ENCODE measurements around the gene CATSPERD.
"Not testable (repeated sequence)": the region's sequence is repeated elsewhere in the genome, so short reads cannot be mapped to it uniquely, and the experiment has no call there.

CATSPERD gene

DNA sequence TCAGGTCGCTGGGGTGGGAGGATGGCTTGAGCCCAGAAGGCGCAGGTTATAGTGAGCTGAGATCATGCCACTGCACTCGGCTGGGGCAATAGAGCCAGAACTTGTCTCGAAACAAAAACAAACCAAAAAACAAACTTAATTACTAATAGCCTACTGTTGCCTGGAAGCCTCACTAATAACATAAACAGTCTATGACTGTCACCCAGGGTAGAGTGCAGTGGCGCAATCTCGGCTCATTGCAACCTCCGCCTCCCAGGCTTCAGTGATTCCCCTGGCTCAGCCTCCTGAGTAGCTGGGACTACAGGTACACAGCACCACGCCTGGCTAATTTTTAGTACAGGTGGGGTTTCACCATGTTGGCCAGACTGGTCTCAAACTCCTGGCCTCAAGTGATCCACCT lies 18.0 kb downstream of the CATSPERD start:
- TF ChIP-seq CTCF (IDR thresholded peaks at IDR 0.05) = no peak
- H3K4me3 ChIP-seq = no peak overlapping the region
- no peaks in the 10 kb centered on the region for H3K36me3 ChIP-seq
- H3K4me1 ChIP-seq = no peaks in the 10 kb centered on the region
- peaks cover 0 to 4% of the 10 kb centered on the region in 2 donors for H3K27me3 ChIP-seq
- no peak overlapping the region for H3K27ac ChIP-seq
- no peaks in the 10 kb centered on the region for H3K9me3 ChIP-seq
- intact Hi-C loops (cut with DNase I; ENCODE audit: low total_unique reads) = no loop called here
- no peak for DNase-seq

DNA sequence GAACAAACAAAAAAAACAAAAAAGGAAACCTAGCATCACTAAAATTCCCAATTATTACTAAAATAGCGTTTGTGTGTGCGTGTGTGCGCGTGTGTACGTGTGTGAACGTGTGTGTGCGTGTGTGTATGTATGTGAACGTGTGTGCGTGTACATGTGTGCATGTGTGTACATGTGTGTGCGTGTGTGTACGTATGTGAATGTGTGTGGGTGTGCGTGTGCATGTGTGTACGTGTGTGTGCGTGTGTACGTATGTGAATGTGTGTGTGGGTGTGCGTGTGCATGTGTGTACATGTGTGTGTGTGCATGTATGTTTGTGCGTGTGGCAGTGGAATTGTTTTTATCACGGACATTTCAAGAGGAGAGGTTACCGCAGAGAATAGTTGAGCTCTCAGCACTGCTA lies 21.6 kb downstream of the CATSPERD start:
- intact Hi-C loops (cut with DNase I; ENCODE audit: low total_unique reads) = no loop called here
- no peak for DNase-seq
- TF ChIP-seq CTCF (IDR thresholded peaks at IDR 0.05) = no peak
- Histone ChIP-seq H3K9me3 (no peaks in the 10 kb centered on the region), H3K27me3 (peaks cover 0 to 19% of the 10 kb centered on the region in 2 donors), H3K27ac (no peak overlapping the region), H3K4me1 (no peaks in the 10 kb centered on the region), H3K4me3 (no peak overlapping the region), H3K36me3 (no peaks in the 10 kb centered on the region)

- H3K36me3 ChIP-seq = no peaks in the 10 kb centered on the region
- H3K4me3 ChIP-seq = no peak overlapping the region
- peaks cover 0 to 25% of the 10 kb centered on the region in 2 donors for H3K27me3 ChIP-seq
- H3K9me3 ChIP-seq = no peaks in the 10 kb centered on the region
- no peaks in the 10 kb centered on the region for H3K4me1 ChIP-seq
- no peak for DNase-seq
- intact Hi-C loops (cut with DNase I; ENCODE audit: low total_unique reads) = no loop called here
- no peak overlapping the region for H3K27ac ChIP-seq
- TF ChIP-seq CTCF (IDR thresholded peaks at IDR 0.05) = no peak
Observed at GRCh38 chr19:5743630-5744029, 23.2 kb downstream of the CATSPERD start.

- H3K9me3 ChIP-seq; intact Hi-C loops (cut with DNase I; ENCODE audit: low total_unique reads); H3K4me3 ChIP-seq; H3K27ac ChIP-seq; DNase-seq; H3K36me3 ChIP-seq; H3K4me1 ChIP-seq: not testable (repeated sequence)
- peaks cover 0 to 34% of the 10 kb centered on the region in 2 donors for H3K27me3 ChIP-seq
Observed at GRCh38 chr19:5744999-5745398, 24.6 kb downstream of the CATSPERD start.

- H3K4me1 ChIP-seq; H3K27ac ChIP-seq; H3K36me3 ChIP-seq; H3K4me3 ChIP-seq; H3K9me3 ChIP-seq; DNase-seq; intact Hi-C loops (cut with DNase I; ENCODE audit: low total_unique reads): not testable (repeated sequence)
- H3K27me3 ChIP-seq = peaks cover 0 to 37% of the 10 kb centered on the region in 2 donors
Observed at GRCh38 chr19:5748920-5749319, 28.5 kb downstream of the CATSPERD start.

DNA sequence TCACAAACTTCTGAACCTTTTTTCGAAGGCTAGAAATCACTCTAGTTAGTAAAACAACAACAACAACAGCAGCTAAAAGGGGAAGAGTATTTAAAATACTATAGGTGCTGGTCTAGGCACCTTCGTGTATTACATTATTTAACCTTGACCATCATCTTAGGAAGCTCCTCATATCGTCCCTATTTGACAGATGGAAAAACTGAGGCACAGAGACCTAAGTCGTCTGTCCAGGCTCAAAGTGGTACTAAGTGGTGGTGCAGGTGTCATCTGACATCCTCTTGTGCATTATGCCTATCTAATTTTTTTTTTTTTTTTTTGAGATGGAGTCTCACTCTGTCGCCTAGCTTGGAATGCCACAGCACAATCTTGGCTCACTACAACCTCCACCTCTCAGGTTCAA lies 29.1 kb downstream of the CATSPERD start:
- DNase-seq = no peak
- H3K27ac ChIP-seq = no peak overlapping the region
- H3K36me3 ChIP-seq = no peaks in the 10 kb centered on the region
- TF ChIP-seq CTCF (IDR thresholded peaks at IDR 0.05) = no peak
- peaks cover 0 to 37% of the 10 kb centered on the region in 2 donors for H3K27me3 ChIP-seq
- intact Hi-C loops (cut with DNase I; ENCODE audit: low total_unique reads) = no loop called here
- H3K4me1 ChIP-seq = no peaks in the 10 kb centered on the region
- H3K9me3 ChIP-seq = no peaks in the 10 kb centered on the region
- no peak overlapping the region for H3K4me3 ChIP-seq

DNA sequence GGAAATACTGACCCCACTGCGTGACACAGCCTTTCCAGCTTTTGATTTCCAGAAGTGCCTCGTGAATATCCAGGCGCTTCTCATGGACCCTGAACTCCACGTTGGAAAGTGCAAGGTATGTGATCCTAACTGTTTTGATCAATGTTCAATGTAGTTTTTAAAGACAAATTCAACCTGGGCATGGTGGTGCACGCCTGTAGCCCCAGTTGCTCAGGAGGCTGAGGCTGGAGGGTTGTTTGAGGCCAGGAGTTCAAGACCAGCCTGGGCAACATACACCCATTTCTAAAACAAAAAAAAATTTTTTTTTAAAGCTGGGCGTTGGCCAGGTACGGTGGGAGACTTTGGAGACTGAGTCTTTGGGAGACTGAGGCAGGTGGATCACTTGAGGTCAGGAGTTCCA lies 31.3 kb downstream of the CATSPERD start:
- no peaks in the 10 kb centered on the region for H3K4me1 ChIP-seq
- no peak for TF ChIP-seq CTCF (IDR thresholded peaks at IDR 0.05)
- no peak for DNase-seq
- H3K27ac ChIP-seq = no peak overlapping the region
- intact Hi-C loops (cut with DNase I; ENCODE audit: low total_unique reads) = no loop called here
- H3K4me3 ChIP-seq = no peak overlapping the region
- peaks cover 0 to 24% of the 10 kb centered on the region in 2 donors for H3K27me3 ChIP-seq
- no peaks in the 10 kb centered on the region for H3K36me3 ChIP-seq
- H3K9me3 ChIP-seq = no peaks in the 10 kb centered on the region

Data from tibial artery (tissue), 4 donors.